ENCODE measurements around the gene CMTR1.

DNA sequence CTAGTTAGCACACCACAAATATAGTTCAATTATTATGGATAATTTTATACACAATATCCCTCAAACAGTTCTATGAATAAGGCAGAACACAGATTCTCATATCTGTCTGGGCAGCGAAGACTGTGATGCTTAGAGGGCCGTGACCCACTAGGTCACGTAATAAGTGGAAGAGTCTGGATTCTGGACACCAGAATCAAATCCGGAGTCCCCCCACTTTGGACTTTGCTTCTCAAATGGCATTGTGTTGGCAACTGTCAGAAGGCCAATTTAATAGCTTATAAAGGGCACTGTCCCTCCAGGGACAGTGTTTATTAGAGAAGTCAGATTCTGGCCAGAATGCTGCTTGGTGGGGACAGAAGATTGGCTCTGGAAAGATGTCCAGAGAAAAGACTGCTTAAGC lies 73.5 kb downstream of the CMTR1 start:
- no peak for TF ChIP-seq YY1 (IDR thresholded peaks at IDR 0.05; ENCODE audit: insufficient read depth, insufficient read length)
- no peak for TF ChIP-seq ZNF274 (IDR thresholded peaks at IDR 0.05; ENCODE audit: low read depth, low read length)
- TF ChIP-seq SUZ12 (IDR thresholded peaks at IDR 0.05; ENCODE audit: extremely low read depth, insufficient read depth, insufficient read length): no peak

Data from NT2/D1 (cell line).